OCI-LY7 (cell line): ENCODE measurements around the gene CLDN19. TPM values are rescaled to one million over a fixed set of nuclear protein-coding genes. Genes with fewer than 3 reads are reported as not detected.

Experiments used
- BruUV-seq: library from RNA; stranded (reverse); fragments of 400-500 nt; replicated peaks from 2 replicates; lab custom pipeline; 2021; lab: Mats Ljungman, UMichigan
- CTCF ChIA-PET: fragments of 300-600 bp; sonication (Branson Sonifier 250); formaldehyde crosslinking; loops from one replicate; lab custom pipeline; 2022; ENCODE audit warnings: antibody characterized with exemption; ENCODE audit not compliant: unreplicated experiment; lab: Charles Lee
- POLR2A ChIA-PET: fragments of 300-600 bp; sonication (Branson Sonifier 250); formaldehyde crosslinking; loops from one replicate; lab custom pipeline; 2022; ENCODE audit warnings: antibody characterized with exemption; lab: Charles Lee
- DNase-seq: peaks from one replicate; pipeline ENCODE4 v3.0.0-alpha.2; 2015; ENCODE audit warnings: low spot score
- H2AFZ ChIP-seq: fragments of 200-600 bp; sonication (generic), shearing (Covaris generic); 2 replicates; pipeline ENCODE4 v1.6.1; 2014; ENCODE audit warnings: mild to moderate bottlenecking, antibody characterized with exemption, low read length, moderate library complexity
- H3K27ac ChIP-seq: fragments of 200-600 bp; sonication (generic); 2 replicates; pipeline ENCODE4 v1.5.1; 2014; ENCODE audit warnings: mixed run types, low read depth, mild to moderate bottlenecking, moderate library complexity, low read length, inconsistent platforms; ENCODE audit not compliant: poor library complexity, severe bottlenecking
- H3K36me3 ChIP-seq: fragments of 200-600 bp; sonication (generic); 2 replicates; pipeline ENCODE4 v1.6.1; 2014; ENCODE audit warnings: mild to moderate bottlenecking, antibody characterized with exemption, low read length, moderate library complexity, mixed read lengths; ENCODE audit not compliant: insufficient read depth
- H3K4me1 ChIP-seq: fragments of 200-600 bp; sonication (generic); 2 replicates; pipeline ENCODE4 v1.5.1; 2014; ENCODE audit warnings: mild to moderate bottlenecking, low read length; ENCODE audit not compliant: insufficient read depth, poor library complexity, severe bottlenecking
- H3K4me2 ChIP-seq: fragments of 200-600 bp; sonication (generic); 2 replicates; pipeline ENCODE4 v1.6.1; 2014; ENCODE audit warnings: mild to moderate bottlenecking, low read length
- H3K4me3 ChIP-seq: fragments of 200-600 bp; sonication (generic); 2 replicates; pipeline ENCODE4 v1.5.1; 2014; ENCODE audit warnings: mild to moderate bottlenecking, low read depth, low read length; ENCODE audit not compliant: poor library complexity, severe bottlenecking
- H3K79me2 ChIP-seq: fragments of 200-600 bp; sonication (generic); 2 replicates; pipeline ENCODE4 v1.6.1; 2016; ENCODE audit warnings: low read depth, mild to moderate bottlenecking, low read length, moderate library complexity, mixed read lengths; ENCODE audit not compliant: insufficient read depth
- H3K9me2 ChIP-seq: fragments of 200-600 bp; sonication (generic); 2 replicates; pipeline ENCODE4 v1.6.1; 2016; ENCODE audit warnings: mild to moderate bottlenecking, low read length, mixed read lengths; ENCODE audit not compliant: insufficient read depth
- H3K9me3 ChIP-seq: fragments of 200-600 bp; sonication (generic); 2 replicates; pipeline ENCODE4 v1.6.1; 2014; ENCODE audit warnings: mild to moderate bottlenecking, mixed run types, low read length, mixed read lengths
- H4K20me1 ChIP-seq: fragments of 200-600 bp; sonication (generic); 2 replicates; pipeline ENCODE4 v1.6.1; 2014; ENCODE audit warnings: mild to moderate bottlenecking, antibody characterized with exemption, low read length, moderate library complexity, mixed read lengths; ENCODE audit not compliant: insufficient read depth
- EZH2phosphoT487 ChIP-seq: fragments of 200-600 bp; sonication (generic); IDR thresholded peaks from 2 replicates; pipeline ENCODE4 v1.6.1; 2018; ENCODE audit warnings: low read depth, borderline replicate concordance, mild to moderate bottlenecking, mixed run types, antibody characterized with exemption, low read length, moderate library complexity, mixed read lengths
- intact Hi-C: fragments of 100-400 bp; cut with micrococcal nuclease; formaldehyde crosslinking; loops from one replicate; pipeline ENCODE4 v1.10.0; 2022; ENCODE audit not compliant: unreplicated experiment
- total RNA-seq, 2 experiments: library from RNA; depleted of rRNA in 1 of 2; stranded (reverse); fragments of >200 nt in 1 of 2; shearing (Covaris generic) in 1 of 2; gene quantifications; 2 replicates each; pipeline ENCODE4 v1.2.3, GENCODE V29; 2014 to 2022
- TF ChIP-seq, protein P1 (sequence below): fragments of 200-600 bp; sonication (generic); conservative IDR thresholded peaks from 2 replicates; pipeline ENCODE4 v1.5.1; 2014; ENCODE audit warnings: mild to moderate bottlenecking, antibody characterized with exemption, low read length, moderate library complexity, mixed read lengths

CLDN19 gene
- total RNA-seq, 2 experiments from 2014 or later = not detected

DNA sequence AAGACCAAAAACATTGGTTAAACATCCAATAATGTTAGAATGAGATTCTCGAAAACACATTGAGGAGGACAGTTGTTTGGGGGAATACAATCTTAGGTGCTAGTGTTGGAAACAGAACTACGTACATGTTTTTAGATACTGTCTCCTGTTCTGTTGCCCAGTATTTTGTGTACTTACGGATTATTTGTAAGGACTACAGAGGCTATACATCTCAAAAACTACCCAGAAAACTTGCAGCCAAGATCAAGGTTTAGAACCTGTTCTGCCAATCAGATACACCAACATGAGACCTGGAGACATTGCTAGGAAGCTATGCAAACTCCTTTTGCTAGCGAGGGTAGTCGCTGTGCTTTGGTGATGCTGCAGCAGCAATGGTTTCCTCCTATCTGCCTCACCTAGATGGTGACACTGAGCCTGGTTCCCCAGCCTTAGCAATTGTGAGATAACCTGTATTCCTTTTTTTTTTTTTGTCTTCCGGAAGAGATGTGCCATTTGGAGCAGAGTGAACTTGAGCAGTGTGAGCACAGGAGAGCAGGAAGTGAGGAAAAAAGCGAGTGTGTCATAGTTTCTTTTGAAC, 36.1 kb downstream of the CLDN19 start:
- no peaks in the 10 kb centered on the region for H3K9me3 ChIP-seq
- H3K4me1 ChIP-seq = no peaks in the 10 kb centered on the region
- intact Hi-C loops = no loop called here
- H2AFZ ChIP-seq = no peak overlapping the region
- H3K9me2 ChIP-seq = no peaks in the 10 kb centered on the region
- ChIA-PET POLR2A (no interaction called here), CTCF (no interaction called here)
- H3K27ac ChIP-seq = no peak overlapping the region
- H4K20me1 ChIP-seq = peaks cover 7% of the 10 kb centered on the region; the same call in 1 of the 2 replicates
- no TSS peak for BruUV-seq
- DNase-seq = no peak
- peaks cover 99% of the 10 kb centered on the region for H3K36me3 ChIP-seq
- no peak overlapping the region for H3K4me3 ChIP-seq
- H3K4me2 ChIP-seq = no peak overlapping the region
- H3K79me2 ChIP-seq = peaks cover 24% of the 10 kb centered on the region; the same call in 1 of the 2 replicates
- TF ChIP-seq, protein P1, sequence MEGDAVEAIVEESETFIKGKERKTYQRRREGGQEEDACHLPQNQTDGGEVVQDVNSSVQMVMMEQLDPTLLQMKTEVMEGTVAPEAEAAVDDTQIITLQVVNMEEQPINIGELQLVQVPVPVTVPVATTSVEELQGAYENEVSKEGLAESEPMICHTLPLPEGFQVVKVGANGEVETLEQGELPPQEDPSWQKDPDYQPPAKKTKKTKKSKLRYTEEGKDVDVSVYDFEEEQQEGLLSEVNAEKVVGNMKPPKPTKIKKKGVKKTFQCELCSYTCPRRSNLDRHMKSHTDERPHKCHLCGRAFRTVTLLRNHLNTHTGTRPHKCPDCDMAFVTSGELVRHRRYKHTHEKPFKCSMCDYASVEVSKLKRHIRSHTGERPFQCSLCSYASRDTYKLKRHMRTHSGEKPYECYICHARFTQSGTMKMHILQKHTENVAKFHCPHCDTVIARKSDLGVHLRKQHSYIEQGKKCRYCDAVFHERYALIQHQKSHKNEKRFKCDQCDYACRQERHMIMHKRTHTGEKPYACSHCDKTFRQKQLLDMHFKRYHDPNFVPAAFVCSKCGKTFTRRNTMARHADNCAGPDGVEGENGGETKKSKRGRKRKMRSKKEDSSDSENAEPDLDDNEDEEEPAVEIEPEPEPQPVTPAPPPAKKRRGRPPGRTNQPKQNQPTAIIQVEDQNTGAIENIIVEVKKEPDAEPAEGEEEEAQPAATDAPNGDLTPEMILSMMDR = no peak
- TF ChIP-seq EZH2phosphoT487 = no peak

DNA sequence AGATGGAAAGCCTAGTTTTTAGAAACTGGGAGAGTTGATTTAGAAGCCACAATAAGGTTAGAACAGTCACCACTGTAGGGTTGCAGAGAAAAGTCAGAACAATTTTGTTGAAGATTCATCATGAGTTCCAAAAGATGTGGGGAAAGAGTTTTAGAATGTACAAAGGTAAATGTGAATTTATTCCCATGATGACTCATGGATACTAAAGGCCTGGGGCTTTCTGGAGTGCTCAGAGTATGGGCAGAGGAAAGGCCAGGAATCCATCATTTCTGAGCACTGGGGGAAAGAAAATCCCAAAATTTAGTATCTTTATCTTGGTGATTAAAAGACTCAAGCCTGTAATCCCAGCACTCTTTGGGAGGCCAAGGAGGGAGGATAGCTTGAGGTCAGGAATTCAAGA, 40.0 kb downstream of the CLDN19 start:
- TF ChIP-seq EZH2phosphoT487 = no peak
- TF ChIP-seq, protein P1 = no peak
- no TSS peak for BruUV-seq
- CTCF ChIA-PET = no interaction called here
- no peak for DNase-seq
- intact Hi-C loops = no loop called here
- Histone ChIP-seq H3K4me2 (no peak overlapping the region), H3K27ac (no peak overlapping the region), H2AFZ (no peak overlapping the region), H4K20me1 (peaks cover 37% of the 10 kb centered on the region), H3K9me3 (no peaks in the 10 kb centered on the region), H3K36me3 (peaks cover 100% of the 10 kb centered on the region), H3K4me3 (no peak overlapping the region), H3K79me2 (peaks cover 62% of the 10 kb centered on the region), H3K9me2 (no peaks in the 10 kb centered on the region), H3K4me1 (no peaks in the 10 kb centered on the region)
- POLR2A ChIA-PET = no interaction called here

DNA sequence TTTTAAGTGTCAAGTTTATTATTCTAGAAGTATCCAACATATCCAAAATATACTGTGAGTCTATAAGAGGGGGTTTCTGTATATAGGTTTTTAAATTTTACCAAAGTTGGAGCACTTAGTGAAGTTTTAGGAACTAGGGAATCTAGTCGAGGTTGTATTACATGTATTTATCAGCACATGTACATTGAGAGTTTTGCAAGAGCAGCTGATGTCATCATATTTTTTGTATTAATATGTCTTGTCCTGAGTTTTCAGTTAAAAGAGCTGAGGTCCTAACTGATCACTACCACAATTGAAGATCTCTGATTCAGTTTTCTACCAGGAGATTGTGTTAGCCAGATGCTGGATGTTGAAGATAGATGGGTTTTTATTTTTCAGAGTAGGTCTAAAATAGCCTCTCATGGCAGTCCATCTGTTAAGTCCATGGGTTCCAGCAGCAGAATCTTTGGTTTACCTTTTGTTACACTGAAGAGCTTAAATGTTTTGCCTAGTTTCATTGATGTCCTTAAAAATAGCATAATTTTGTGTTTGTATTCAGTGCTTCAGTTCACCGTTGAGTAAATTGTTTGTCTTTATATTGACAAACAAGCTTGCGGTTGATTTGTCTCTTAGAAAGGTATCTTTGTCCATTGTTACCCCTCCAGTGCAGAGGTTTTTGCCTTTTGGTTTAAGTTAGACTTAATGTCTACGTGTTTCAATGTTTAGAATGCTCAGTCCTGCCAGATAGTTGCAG, 41.8 kb downstream of the CLDN19 start:
- DNase-seq = no peak
- Histone ChIP-seq H3K79me2 (peaks cover 80% of the 10 kb centered on the region), H3K4me1 (no peaks in the 10 kb centered on the region), H3K9me3 (no peaks in the 10 kb centered on the region), H3K9me2 (no peaks in the 10 kb centered on the region), H3K36me3 (peaks cover 100% of the 10 kb centered on the region), H3K4me3 (no peak overlapping the region), H3K4me2 (no peak overlapping the region), H2AFZ (no peak overlapping the region), H3K27ac (no peak overlapping the region), H4K20me1 (peaks cover 55% of the 10 kb centered on the region)
- no peak for TF ChIP-seq EZH2phosphoT487
- TF ChIP-seq, protein P1 = no peak
- no TSS peak for BruUV-seq
- ChIA-PET POLR2A (no interaction called here), CTCF (no interaction called here)
- intact Hi-C loops = no loop called here
